Motor neuron (in vitro differentiated cells): Measurements from ENCODE around the gene FYCO1. TPM values are rescaled to one million over a fixed set of nuclear protein-coding genes. Genes with fewer than 3 reads are reported as not detected.
"Not testable (repeated sequence)": the region's sequence is repeated elsewhere in the genome, so short reads cannot be mapped to it uniquely, and the experiment has no call there.

ENCODE experiments used
- ATAC-seq, 8 experiments: fragments of 200-7000 bp; cut with Tn5 transposase; replicated peaks in 6 of 8; 2 replicates each; pipeline ENCODE4 v1.8.0; 2021; ENCODE audit warnings: mild to moderate bottlenecking in 8 of 8, moderate library complexity in 8 of 8
- H3K27ac ChIP-seq, 2 donors: fragments of 250-450 bp; sonication (Bioruptor Pico); 2 replicates each; pipeline ENCODE4 v1.9.0; 2021; ENCODE audit warnings: antibody characterized with exemption in 2 of 2, mild to moderate bottlenecking in 2 of 2, moderate library complexity in 1 of 2
- H3K4me1 ChIP-seq, 2 donors: fragments of 250-450 bp; sonication (Bioruptor Pico); replicated peaks in 1 of 2; 2 replicates each; pipeline ENCODE4 v1.6.1; 2021; ENCODE audit warnings: antibody characterized with exemption in 2 of 2, mild to moderate bottlenecking in 2 of 2, moderate library complexity in 1 of 2
- H3K4me3 ChIP-seq, 5 donors: fragments of 250-450 bp; sonication (Bioruptor Pico); 2 replicates each; pipeline ENCODE4 v1.9.0; 2021; ENCODE audit warnings: antibody characterized with exemption in 5 of 5, mild to moderate bottlenecking in 5 of 5, moderate library complexity in 4 of 5
- WGBS, 10 experiments: fragments of 450-650 bp; shearing (Covaris generic); methylation state at CpG; one replicate each; pipeline ENCODE4 v1.0.0; 2022; 5-methylcytosine and 5-hydroxymethylcytosine counted together
- in situ Hi-C, 9 experiments: fragments of 400-800 bp; cut with MboI; loops; one replicate each; pipeline ENCODE4 v1.15.0; 2021; ENCODE audit warnings: low sequenced_read_pairs in 9 of 9, low pct_unique_long_range_greater_than_20kb in 2 of 9; ENCODE audit not compliant: unreplicated experiment in 9 of 9
- total RNA-seq, 8 experiments: library from RNA; unstranded; fragments of 300-600 nt; gene quantifications; 2 replicates each; pipeline versions ENCODE4 v1.2.3 to v1.2.4, GENCODE V29; 2022

FYCO1 gene
- total RNA-seq, 8 experiments from 2014 or later: 0.87 to 19.6 (median 5.6) TPM

- in situ Hi-C loops: no loop called here
- WGBS, 10 experiments: 50 to 89% (median 71%) methylated on average over 2 of the region's 2 CpGs; no CpG with 5 or more reads in 4 of the 10 experiments
- no peak overlapping the region for H3K4me3 ChIP-seq
- H3K4me1 ChIP-seq: no peaks in the 10 kb centered on the region
- no peak overlapping the region for H3K27ac ChIP-seq
- no peak for ATAC-seq
Observed at GRCh38 chr3:46001178-46001577, 5.6 kb upstream of the FYCO1 start.

GRCh38 chr3:45997942-45998341 is 2.3 kb upstream of the FYCO1 start:
- Histone ChIP-seq H3K4me3 (no peak overlapping the region), H3K27ac (no peak overlapping the region), H3K4me1 (peaks cover 0 to 6% of the 10 kb centered on the region in 2 donors)
- WGBS, 10 experiments: 50 to 83% (median 73%) methylated on average over 1 to 2 of the region's 2 CpGs; no CpG with 5 or more reads in 1 of the 10 experiments
- in situ Hi-C loops: no loop called here
- no peak for ATAC-seq

- H3K27ac ChIP-seq, ATAC-seq, H3K4me3 ChIP-seq, in situ Hi-C loops, H3K4me1 ChIP-seq: not testable (repeated sequence)
- 80 to 100% (median 90%) methylated on average over 1 to 13 of the region's 19 CpGs; no CpG with 5 or more reads in 3 of the 10 experiments for WGBS, 10 experiments
Observed at GRCh38 chr3:45997499-45997898, 1.9 kb upstream of the FYCO1 start.

GRCh38 chr3:45994419-45995235 is 997 bp downstream of the FYCO1 start:
- Histone ChIP-seq H3K27ac (no peak overlapping the region), H3K4me3 (peak overlapping the region; percentile 59 to 94 (median 67)), H3K4me1 (peaks cover 0 to 6% of the 10 kb centered on the region in 2 donors)
- WGBS, 10 experiments: 0 to 60% (median 0%) methylated on average over 1 to 9 of the region's 16 CpGs; no CpG with 5 or more reads in 3 of the 10 experiments
- ATAC-seq: peak in 3 of 8 experiments; percentile 1 to 17 (median 2)
- in situ Hi-C loops: no loop called here

GRCh38 chr3:45993421-45994027 is 2.1 kb downstream of the FYCO1 start:
- Histone ChIP-seq H3K27ac (no peak overlapping the region), H3K4me3 (no peak overlapping the region), H3K4me1 (peaks cover 0 to 7% of the 10 kb centered on the region in 2 donors)
- 29 to 100% (median 95%) methylated on average over 1 to 3 of the region's 3 CpGs; no CpG with 5 or more reads in 2 of the 10 experiments for WGBS, 10 experiments
- in situ Hi-C loops: no loop called here
- ATAC-seq: no peak

- no peak for ATAC-seq
- Histone ChIP-seq H3K4me3 (no peak overlapping the region), H3K4me1 (peaks cover 2 to 14% of the 10 kb centered on the region in 2 donors), H3K27ac (no peak overlapping the region)
- WGBS, 10 experiments: 0 to 100% (median 20%) methylated on average over 1 to 2 of the region's 2 CpGs; no CpG with 5 or more reads in 3 of the 10 experiments
- in situ Hi-C loops: no loop called here
Observed at GRCh38 chr3:45992821-45993221, 2.8 kb downstream of the FYCO1 start.

GRCh38 chr3:45992133-45992729 is 3.4 kb downstream of the FYCO1 start:
- in situ Hi-C loops: no loop called here
- WGBS, 10 experiments: 36 to 100% (median 100%) methylated on average over 1 to 2 of the region's 2 CpGs; no CpG with 5 or more reads in 1 of the 10 experiments
- Histone ChIP-seq H3K27ac (no peak overlapping the region), H3K4me3 (no peak overlapping the region), H3K4me1 (peaks cover 6 to 15% of the 10 kb centered on the region in 2 donors)
- ATAC-seq: no peak

- no peak overlapping the region for H3K27ac ChIP-seq
- no peak for ATAC-seq
- no peak overlapping the region for H3K4me3 ChIP-seq
- 67 to 100% (median 98%) methylated on average over 1 to 6 of the region's 6 CpGs; no CpG with 5 or more reads in 2 of the 10 experiments for WGBS, 10 experiments
- H3K4me1 ChIP-seq: peaks cover 6 to 15% of the 10 kb centered on the region in 2 donors
- in situ Hi-C loops: no loop called here
Observed at GRCh38 chr3:45991341-45991740, 4.3 kb downstream of the FYCO1 start.

GRCh38 chr3:45990181-45990580 is 5.4 kb downstream of the FYCO1 start:
- WGBS, 10 experiments: 67 to 100% (median 92%) methylated on average over 1 to 3 of the region's 3 CpGs; no CpG with 5 or more reads in 3 of the 10 experiments
- H3K4me3 ChIP-seq: no peak overlapping the region
- H3K27ac ChIP-seq: no peak overlapping the region
- peaks cover 6 to 15% of the 10 kb centered on the region in 2 donors for H3K4me1 ChIP-seq
- in situ Hi-C loops: no loop called here
- ATAC-seq: no peak

GRCh38 chr3:45988804-45989203 is 6.8 kb downstream of the FYCO1 start:
- ATAC-seq: peak in 4 of 8 experiments; percentile 13 to 62 (median 44)
- in situ Hi-C loops: no loop called here
- 0 to 100% (median 83%) methylated on average over 1 to 2 of the region's 2 CpGs; no CpG with 5 or more reads in 1 of the 10 experiments for WGBS, 10 experiments
- Histone ChIP-seq H3K4me1 (peaks cover 6 to 9% of the 10 kb centered on the region in 2 donors), H3K4me3 (no peak overlapping the region), H3K27ac (no peak overlapping the region)

GRCh38 chr3:45988362-45988761 is 7.3 kb downstream of the FYCO1 start:
- in situ Hi-C loops: no loop called here
- no peak overlapping the region for H3K4me3 ChIP-seq
- peak in 1 of 8 experiments; percentile 21 for ATAC-seq
- 15 to 100% (median 87%) methylated on average over 1 to 4 of the region's 4 CpGs; no CpG with 5 or more reads in 2 of the 10 experiments for WGBS, 10 experiments
- H3K4me1 ChIP-seq: peaks cover 6 to 9% of the 10 kb centered on the region in 2 donors
- H3K27ac ChIP-seq: no peak overlapping the region

GRCh38 chr3:45987368-45988291 is 8.0 kb downstream of the FYCO1 start:
- Histone ChIP-seq H3K4me3 (no peak overlapping the region), H3K4me1 (peaks cover 6 to 9% of the 10 kb centered on the region in 2 donors), H3K27ac (peak overlapping the region in 1 of 2 donors; percentile 6)
- in situ Hi-C loops: no loop called here
- WGBS, 10 experiments: 22 to 100% (median 65%) methylated on average over 1 to 7 of the region's 8 CpGs; no CpG with 5 or more reads in 3 of the 10 experiments
- peak in 5 of 8 experiments; percentile 19 to 62 (median 33) for ATAC-seq
